ENCODE results near the gene ANKDD1A. TPM values are rescaled to one million over a fixed set of nuclear protein-coding genes. Genes with fewer than 3 reads are reported as not detected.

Gene ANKDD1A
- total RNA-seq, 2 donors from 2014 or later = 3.3 to 23.9 TPM

- intact Hi-C loops (cut with DNase I) = no loop called here
- Histone ChIP-seq H3K36me3 (no peaks in the 10 kb centered on the region), H3K9me3 (no peaks in the 10 kb centered on the region), H3K27ac (peak overlapping the region in 1 of 2 donors; percentile 22), H3K4me1 (replicated peaks) (no peaks in the 10 kb centered on the region), H3K27me3 (replicated peaks; ENCODE audit: insufficient read depth) (no peaks in the 10 kb centered on the region), H3K4me3 (no peak overlapping the region)
- TF ChIP-seq POLR2AphosphoS5 (IDR thresholded peaks at IDR 0.05) (no peak), POLR2A (IDR thresholded peaks at IDR 0.05) (no peak)
- TF ChIP-seq, protein P1, sequence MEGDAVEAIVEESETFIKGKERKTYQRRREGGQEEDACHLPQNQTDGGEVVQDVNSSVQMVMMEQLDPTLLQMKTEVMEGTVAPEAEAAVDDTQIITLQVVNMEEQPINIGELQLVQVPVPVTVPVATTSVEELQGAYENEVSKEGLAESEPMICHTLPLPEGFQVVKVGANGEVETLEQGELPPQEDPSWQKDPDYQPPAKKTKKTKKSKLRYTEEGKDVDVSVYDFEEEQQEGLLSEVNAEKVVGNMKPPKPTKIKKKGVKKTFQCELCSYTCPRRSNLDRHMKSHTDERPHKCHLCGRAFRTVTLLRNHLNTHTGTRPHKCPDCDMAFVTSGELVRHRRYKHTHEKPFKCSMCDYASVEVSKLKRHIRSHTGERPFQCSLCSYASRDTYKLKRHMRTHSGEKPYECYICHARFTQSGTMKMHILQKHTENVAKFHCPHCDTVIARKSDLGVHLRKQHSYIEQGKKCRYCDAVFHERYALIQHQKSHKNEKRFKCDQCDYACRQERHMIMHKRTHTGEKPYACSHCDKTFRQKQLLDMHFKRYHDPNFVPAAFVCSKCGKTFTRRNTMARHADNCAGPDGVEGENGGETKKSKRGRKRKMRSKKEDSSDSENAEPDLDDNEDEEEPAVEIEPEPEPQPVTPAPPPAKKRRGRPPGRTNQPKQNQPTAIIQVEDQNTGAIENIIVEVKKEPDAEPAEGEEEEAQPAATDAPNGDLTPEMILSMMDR (IDR thresholded peaks at IDR 0.05) = no peak
- DNase-seq (ENCODE audit: low spot score) = no peak
- WGBS = 72% methylated on average over 3 of the region's 3 CpGs
These were observed 34.3 kb upstream of the ANKDD1A start for GRCh38 chr15:64877435-64877834.

DNA sequence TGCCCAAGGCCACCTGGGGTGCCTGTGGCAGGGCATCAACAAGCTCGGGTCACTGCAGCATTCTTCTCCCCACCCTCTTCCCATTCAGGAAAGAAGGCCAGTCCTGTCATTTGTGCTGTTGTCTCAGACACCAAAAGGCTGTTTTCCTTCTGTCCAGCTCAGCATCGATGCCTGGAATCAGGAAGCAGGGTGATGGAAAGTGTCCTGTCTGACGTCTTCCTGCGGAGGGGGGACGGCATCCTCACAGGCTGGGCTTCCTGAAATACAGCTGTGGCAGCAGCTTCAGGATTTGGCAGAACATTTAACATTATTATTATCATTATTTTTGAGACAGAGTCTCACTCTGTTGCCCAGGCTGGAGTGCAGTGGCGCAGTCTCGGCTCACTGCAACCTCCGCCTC lies 33.0 kb upstream of the ANKDD1A start:
- H3K4me1 ChIP-seq (replicated peaks) = no peaks in the 10 kb centered on the region
- H3K27ac ChIP-seq = no peak overlapping the region
- H3K4me3 ChIP-seq = no peak overlapping the region
- TF ChIP-seq POLR2AphosphoS5 (IDR thresholded peaks at IDR 0.05) (no peak), POLR2A (IDR thresholded peaks at IDR 0.05) (no peak)
- TF ChIP-seq, protein P1 (IDR thresholded peaks at IDR 0.05) = no peak
- DNase-seq (ENCODE audit: low spot score) = no peak
- no peaks in the 10 kb centered on the region for H3K27me3 ChIP-seq (replicated peaks; ENCODE audit: insufficient read depth)
- H3K36me3 ChIP-seq = no peaks in the 10 kb centered on the region
- intact Hi-C loops (cut with DNase I) = no loop called here
- 83% methylated on average over 8 of the region's 8 CpGs for WGBS
- H3K9me3 ChIP-seq = no peaks in the 10 kb centered on the region

- WGBS = 81% methylated on average over 5 of the region's 5 CpGs
- no peak overlapping the region for H3K4me3 ChIP-seq
- intact Hi-C loops (cut with DNase I) = no loop called here
- H3K4me1 ChIP-seq (replicated peaks) = no peaks in the 10 kb centered on the region
- TF ChIP-seq POLR2A (IDR thresholded peaks at IDR 0.05) (no peak), POLR2AphosphoS5 (IDR thresholded peaks at IDR 0.05) (no peak)
- TF ChIP-seq, protein P1 (IDR thresholded peaks at IDR 0.05) = no peak
- no peaks in the 10 kb centered on the region for H3K9me3 ChIP-seq
- H3K36me3 ChIP-seq = no peaks in the 10 kb centered on the region
- no peak for DNase-seq (ENCODE audit: low spot score)
- H3K27me3 ChIP-seq (replicated peaks; ENCODE audit: insufficient read depth) = no peaks in the 10 kb centered on the region
- H3K27ac ChIP-seq = no peak overlapping the region
These were observed 28.6 kb upstream of the ANKDD1A start for GRCh38 chr15:64883100-64883581.

GRCh38 chr15:64883997-64884511 lies 27.6 kb upstream of the ANKDD1A start:
- DNase-seq (ENCODE audit: low spot score) = no peak
- H3K4me1 ChIP-seq (replicated peaks) = no peaks in the 10 kb centered on the region
- intact Hi-C loops (cut with DNase I) = no loop called here
- no peaks in the 10 kb centered on the region for H3K9me3 ChIP-seq
- WGBS = 44% methylated on average over 10 of the region's 10 CpGs
- TF ChIP-seq, protein P1 (IDR thresholded peaks at IDR 0.05) = no peak
- TF ChIP-seq POLR2AphosphoS5 (IDR thresholded peaks at IDR 0.05) (no peak), POLR2A (IDR thresholded peaks at IDR 0.05) (no peak)
- H3K36me3 ChIP-seq = no peaks in the 10 kb centered on the region
- no peaks in the 10 kb centered on the region for H3K27me3 ChIP-seq (replicated peaks; ENCODE audit: insufficient read depth)
- H3K27ac ChIP-seq = no peak overlapping the region
- no peak overlapping the region for H3K4me3 ChIP-seq

DNA sequence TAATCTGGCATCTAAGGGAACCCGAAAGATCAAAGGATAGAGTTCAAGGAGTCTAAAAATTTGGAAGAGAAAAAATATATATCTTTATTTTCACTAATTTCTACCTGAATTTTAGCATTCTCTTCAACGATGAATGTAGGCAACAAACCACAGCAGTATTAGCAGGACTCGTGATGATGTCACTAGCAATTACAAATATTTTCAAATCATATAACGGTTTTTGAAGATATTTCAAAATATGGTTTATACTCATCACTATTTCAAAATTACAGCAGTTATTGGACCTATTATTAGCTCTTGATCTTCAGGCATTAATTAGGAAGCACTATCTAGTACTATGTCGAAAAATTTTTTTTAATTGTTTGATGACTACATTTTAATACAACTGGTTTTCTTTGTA lies 27.0 kb upstream of the ANKDD1A start:
- 88% methylated on average over 5 of the region's 5 CpGs for WGBS

More for the DNA sequence above, 27.0 kb upstream of the ANKDD1A start:
- TF ChIP-seq POLR2A (IDR thresholded peaks at IDR 0.05) (no peak), POLR2AphosphoS5 (IDR thresholded peaks at IDR 0.05) (no peak)
- TF ChIP-seq, protein P1 (IDR thresholded peaks at IDR 0.05) = no peak
- H3K4me3 ChIP-seq = no peak overlapping the region
- no peak for DNase-seq (ENCODE audit: low spot score)
- no peaks in the 10 kb centered on the region for H3K36me3 ChIP-seq
- H3K4me1 ChIP-seq (replicated peaks) = no peaks in the 10 kb centered on the region
- no peaks in the 10 kb centered on the region for H3K9me3 ChIP-seq
- no peaks in the 10 kb centered on the region for H3K27me3 ChIP-seq (replicated peaks; ENCODE audit: insufficient read depth)
- no peak overlapping the region for H3K27ac ChIP-seq
- intact Hi-C loops (cut with DNase I) = no loop called here
